GM12878 (cell line): ENCODE measurements around the gene METAP1. TPM values are rescaled to one million over a fixed set of nuclear protein-coding genes. Genes with fewer than 3 reads are reported as not detected.

Experiments used
- CEBPB ChIP-seq, 2 experiments: fragments of 150-350 bp in 1 of 2; IDR thresholded peaks; 2 replicates each; pipeline ENCODE4 v1.6.1; 2012 to 2014; ENCODE audit warnings: low read depth in 2 of 2, low read length in 2 of 2, borderline replicate concordance in 1 of 2, inconsistent platforms in 1 of 2
- JUNB ChIP-seq: IDR thresholded peaks from 2 replicates; pipeline ENCODE4 v1.6.1; 2016; ENCODE audit warnings: antibody characterized with exemption, mild to moderate bottlenecking
- NRF1 ChIP-seq: conservative IDR thresholded peaks from 2 replicates; pipeline ENCODE4 v1.6.1; 2011; ENCODE audit warnings: mild to moderate bottlenecking, low read depth, low read length, improper control_type of control experiment
- RAD21 ChIP-seq: IDR thresholded peaks from 2 replicates; pipeline ENCODE4 v1.6.1; 2011; ENCODE audit warnings: mild to moderate bottlenecking, low read depth, low read length, moderate library complexity; ENCODE audit not compliant: insufficient read depth
- SREBF1 ChIP-seq: IDR thresholded peaks from 2 replicates; pipeline ENCODE4 v1.6.1; 2012; ENCODE audit warnings: mild to moderate bottlenecking, low read length
- ZNF24 ChIP-seq: fragments of 450-650 bp; IDR thresholded peaks from 2 replicates; pipeline ENCODE4 v1.6.1; 2017; ENCODE audit warnings: antibody characterized with exemption, mild to moderate bottlenecking
- polyA plus RNA-seq, 11 experiments: library from polyadenylated mRNA; depleted of rRNA in 4 of 11; unstranded in 6 of 11; stranded (reverse) in 5 of 11; fragments of >200 nt; fragmentation: Nextera tagmentation in 4 of 11; fragmentation: Illumina TruSeq in 1 of 11; extraction: Ambion mirVana in 4 of 11; extraction: Trizol in 1 of 11; gene quantifications; 1 replicate in 1 of 11; 2 replicates in 10 of 11; pipeline versions ENCODE4 v1.2.1 to v1.2.3, GENCODE V29; 2011 to 2016; ENCODE audit warnings: inconsistent platforms in 2 of 11, missing spikeins in 2 of 11, low read depth in 1 of 11
- total RNA-seq, 4 experiments: library from RNA; depleted of rRNA in 3 of 4; stranded (reverse); fragments of >200 nt in 3 of 4; fragmentation: Illumina TruSeq in 1 of 4; extraction: Trizol in 1 of 4; gene quantifications; 2 replicates each; pipeline versions ENCODE4 v1.2.1 to v1.2.3, GENCODE V29; 2013 to 2021
- TF ChIP-seq, protein P1 (sequence below): fragments of 450-650 bp; IDR thresholded peaks from 2 replicates; pipeline ENCODE4 v1.6.1; 2016; ENCODE audit warnings: mild to moderate bottlenecking, moderate library complexity, borderline replicate concordance
- TF ChIP-seq, protein P2 (sequence below): IDR thresholded peaks from 2 replicates; pipeline ENCODE4 v1.6.1; 2012; ENCODE audit warnings: low read depth, low read length, improper control_type of control experiment

The METAP1 gene
- total and polyA plus RNA-seq, 10 of the 15 experiments (the other 5 are each of a cell fraction or from before 2014, with no cell fraction given), result 22.7 to 71.4 (median 45.1) TPM

DNA sequence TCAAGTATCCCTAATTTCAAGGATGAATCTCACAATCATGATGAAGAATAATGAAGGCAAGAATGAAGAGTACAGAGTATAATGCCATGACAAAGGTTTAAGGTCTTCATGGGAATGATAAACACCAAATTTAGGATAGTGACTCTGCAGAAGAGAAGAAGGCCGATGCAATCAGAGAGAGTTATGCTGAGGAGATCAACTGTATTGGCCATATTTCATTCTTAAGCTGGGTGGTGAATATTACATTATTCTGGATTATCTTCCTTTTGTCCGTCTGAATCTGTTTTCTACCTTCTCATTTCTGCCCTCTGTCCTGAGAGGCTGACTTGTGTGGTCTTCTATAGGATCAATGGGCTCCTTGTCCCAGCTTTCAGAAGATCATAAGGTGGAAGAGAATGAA lies 7.8 kb upstream of the METAP1 start (continued):
- TF ChIP-seq, protein P1, sequence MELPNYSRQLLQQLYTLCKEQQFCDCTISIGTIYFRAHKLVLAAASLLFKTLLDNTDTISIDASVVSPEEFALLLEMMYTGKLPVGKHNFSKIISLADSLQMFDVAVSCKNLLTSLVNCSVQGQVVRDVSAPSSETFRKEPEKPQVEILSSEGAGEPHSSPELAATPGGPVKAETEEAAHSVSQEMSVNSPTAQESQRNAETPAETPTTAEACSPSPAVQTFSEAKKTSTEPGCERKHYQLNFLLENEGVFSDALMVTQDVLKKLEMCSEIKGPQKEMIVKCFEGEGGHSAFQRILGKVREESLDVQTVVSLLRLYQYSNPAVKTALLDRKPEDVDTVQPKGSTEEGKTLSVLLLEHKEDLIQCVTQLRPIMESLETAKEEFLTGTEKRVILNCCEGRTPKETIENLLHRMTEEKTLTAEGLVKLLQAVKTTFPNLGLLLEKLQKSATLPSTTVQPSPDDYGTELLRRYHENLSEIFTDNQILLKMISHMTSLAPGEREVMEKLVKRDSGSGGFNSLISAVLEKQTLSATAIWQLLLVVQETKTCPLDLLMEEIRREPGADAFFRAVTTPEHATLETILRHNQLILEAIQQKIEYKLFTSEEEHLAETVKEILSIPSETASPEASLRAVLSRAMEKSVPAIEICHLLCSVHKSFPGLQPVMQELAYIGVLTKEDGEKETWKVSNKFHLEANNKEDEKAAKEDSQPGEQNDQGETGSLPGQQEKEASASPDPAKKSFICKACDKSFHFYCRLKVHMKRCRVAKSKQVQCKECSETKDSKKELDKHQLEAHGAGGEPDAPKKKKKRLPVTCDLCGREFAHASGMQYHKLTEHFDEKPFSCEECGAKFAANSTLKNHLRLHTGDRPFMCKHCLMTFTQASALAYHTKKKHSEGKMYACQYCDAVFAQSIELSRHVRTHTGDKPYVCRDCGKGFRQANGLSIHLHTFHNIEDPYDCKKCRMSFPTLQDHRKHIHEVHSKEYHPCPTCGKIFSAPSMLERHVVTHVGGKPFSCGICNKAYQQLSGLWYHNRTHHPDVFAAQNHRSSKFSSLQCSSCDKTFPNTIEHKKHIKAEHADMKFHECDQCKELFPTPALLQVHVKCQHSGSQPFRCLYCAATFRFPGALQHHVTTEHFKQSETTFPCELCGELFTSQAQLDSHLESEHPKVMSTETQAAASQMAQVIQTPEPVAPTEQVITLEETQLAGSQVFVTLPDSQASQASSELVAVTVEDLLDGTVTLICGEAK, result no peak
- TF ChIP-seq JUNB (no peak), CEBPB (IDR thresholded peaks at IDR 0.05; ENCODE audit: borderline replicate concordance in 1 of 2, low read depth in 2 of 2, low read length in 2 of 2) (no peak), RAD21 (no peak), ZNF24 (no peak), NRF1 (no peak), SREBF1 (no peak)
- TF ChIP-seq, protein P2, sequence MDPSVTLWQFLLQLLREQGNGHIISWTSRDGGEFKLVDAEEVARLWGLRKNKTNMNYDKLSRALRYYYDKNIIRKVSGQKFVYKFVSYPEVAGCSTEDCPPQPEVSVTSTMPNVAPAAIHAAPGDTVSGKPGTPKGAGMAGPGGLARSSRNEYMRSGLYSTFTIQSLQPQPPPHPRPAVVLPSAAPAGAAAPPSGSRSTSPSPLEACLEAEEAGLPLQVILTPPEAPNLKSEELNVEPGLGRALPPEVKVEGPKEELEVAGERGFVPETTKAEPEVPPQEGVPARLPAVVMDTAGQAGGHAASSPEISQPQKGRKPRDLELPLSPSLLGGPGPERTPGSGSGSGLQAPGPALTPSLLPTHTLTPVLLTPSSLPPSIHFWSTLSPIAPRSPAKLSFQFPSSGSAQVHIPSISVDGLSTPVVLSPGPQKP, result no peak
